SKM-1 treated with dmso at 0.1 percent for 144 hours (cell line): ENCODE results near the gene MOCS3.

Experiments
- DNase-seq: peaks from one replicate; lab custom pipeline; 2025; ENCODE audit not compliant: unreplicated experiment; lab: John Stamatoyannopoulos, UW

MOCS3 gene, protein sequence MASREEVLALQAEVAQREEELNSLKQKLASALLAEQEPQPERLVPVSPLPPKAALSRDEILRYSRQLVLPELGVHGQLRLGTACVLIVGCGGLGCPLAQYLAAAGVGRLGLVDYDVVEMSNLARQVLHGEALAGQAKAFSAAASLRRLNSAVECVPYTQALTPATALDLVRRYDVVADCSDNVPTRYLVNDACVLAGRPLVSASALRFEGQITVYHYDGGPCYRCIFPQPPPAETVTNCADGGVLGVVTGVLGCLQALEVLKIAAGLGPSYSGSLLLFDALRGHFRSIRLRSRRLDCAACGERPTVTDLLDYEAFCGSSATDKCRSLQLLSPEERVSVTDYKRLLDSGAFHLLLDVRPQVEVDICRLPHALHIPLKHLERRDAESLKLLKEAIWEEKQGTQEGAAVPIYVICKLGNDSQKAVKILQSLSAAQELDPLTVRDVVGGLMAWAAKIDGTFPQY

DNA sequence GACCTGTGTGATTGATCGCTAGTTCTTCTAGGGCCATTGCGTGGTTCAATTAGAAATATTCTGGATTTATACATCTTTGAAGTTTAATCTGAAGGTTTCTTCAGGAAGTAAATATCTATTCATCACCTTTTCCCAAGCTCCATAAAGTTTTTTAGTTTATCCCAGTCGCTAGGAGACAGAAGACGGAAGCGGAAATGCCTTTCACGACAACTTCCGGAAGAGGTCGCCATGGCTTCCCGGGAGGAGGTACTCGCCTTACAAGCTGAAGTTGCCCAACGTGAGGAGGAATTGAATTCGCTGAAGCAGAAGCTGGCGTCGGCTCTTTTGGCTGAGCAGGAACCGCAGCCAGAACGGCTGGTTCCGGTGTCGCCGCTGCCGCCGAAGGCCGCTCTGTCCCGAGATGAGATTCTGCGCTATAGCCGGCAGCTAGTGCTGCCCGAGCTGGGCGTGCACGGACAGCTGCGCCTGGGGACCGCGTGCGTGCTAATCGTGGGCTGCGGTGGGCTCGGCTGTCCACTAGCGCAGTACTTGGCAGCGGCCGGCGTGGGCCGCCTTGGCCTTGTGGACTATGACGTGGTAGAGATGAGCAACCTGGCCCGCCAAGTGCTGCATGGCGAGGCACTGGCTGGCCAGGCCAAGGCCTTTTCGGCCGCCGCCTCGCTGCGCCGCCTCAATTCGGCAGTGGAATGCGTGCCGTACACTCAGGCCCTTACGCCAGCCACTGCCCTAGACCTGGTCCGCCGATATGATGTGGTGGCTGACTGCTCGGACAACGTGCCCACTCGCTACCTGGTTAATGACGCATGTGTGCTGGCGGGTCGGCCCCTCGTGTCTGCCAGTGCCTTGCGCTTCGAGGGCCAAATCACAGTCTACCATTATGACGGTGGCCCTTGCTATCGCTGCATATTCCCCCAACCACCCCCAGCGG, at the start of gene MOCS3:
Gene MOCS3, plus strand, starts transcription at position 204 of the 928 bp plus-strand sequence. Its CDS starts 25 bp downstream, at position 229.
- DNase-seq: peak; percentile 97

DNA sequence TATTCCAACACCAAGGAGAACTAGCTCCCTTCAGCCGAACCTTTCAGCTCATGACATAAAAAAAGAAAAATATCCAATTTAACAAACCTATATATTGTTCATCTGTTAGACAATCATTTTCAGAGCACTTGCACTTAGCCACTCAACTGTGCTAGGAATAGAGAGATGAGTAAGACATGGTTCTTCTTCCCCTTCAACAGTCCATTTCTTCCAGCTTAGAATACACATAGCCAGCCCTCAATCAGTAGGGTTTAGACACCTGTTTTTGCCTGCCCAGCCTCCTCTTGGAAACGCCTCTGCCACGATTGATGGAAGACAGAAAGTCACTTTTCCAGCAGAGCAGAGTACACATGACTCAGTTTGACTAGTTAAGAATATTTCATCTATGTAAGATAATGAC, 49.2 kb upstream of the MOCS3 start:
- no peak for DNase-seq

DNA sequence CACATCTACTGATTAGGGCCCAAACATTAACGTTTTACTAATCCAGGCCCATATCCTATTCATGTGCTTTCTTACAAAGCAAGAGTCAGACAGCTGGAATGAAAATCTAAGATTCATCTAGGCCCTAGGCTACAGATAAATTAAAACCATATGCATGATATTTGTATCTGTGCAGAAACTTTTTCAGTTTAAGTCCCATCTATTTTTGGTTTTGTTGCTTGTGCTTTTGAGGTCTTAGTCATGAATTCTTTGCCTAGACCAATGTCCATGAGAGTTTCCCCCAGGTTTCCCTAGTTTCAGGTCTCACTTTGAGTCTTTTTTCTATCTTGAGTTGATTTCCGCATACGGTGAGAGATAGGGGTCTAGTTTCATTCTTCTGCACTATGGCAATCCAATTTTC, 47.6 kb upstream of the MOCS3 start:
- no peak for DNase-seq

DNA sequence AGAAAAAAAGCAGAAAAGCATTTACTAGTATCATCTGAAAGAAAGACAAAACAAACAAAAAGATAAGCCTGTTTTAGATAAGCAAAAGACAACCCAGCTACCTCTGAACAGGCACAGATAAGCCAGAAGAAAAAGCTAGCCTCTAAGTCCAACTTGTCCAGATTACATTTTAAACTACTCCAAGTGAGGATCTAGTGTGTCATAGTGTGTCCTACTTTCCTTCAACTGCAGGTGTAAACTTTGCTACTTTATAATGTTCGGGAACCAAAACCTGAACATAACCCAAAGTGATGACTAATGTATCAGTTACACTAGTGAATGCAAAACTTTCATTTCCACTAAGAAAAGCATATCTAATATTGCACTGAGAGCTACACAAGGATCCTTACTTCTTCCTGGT, 46.9 kb upstream of the MOCS3 start:
- no peak for DNase-seq

DNA sequence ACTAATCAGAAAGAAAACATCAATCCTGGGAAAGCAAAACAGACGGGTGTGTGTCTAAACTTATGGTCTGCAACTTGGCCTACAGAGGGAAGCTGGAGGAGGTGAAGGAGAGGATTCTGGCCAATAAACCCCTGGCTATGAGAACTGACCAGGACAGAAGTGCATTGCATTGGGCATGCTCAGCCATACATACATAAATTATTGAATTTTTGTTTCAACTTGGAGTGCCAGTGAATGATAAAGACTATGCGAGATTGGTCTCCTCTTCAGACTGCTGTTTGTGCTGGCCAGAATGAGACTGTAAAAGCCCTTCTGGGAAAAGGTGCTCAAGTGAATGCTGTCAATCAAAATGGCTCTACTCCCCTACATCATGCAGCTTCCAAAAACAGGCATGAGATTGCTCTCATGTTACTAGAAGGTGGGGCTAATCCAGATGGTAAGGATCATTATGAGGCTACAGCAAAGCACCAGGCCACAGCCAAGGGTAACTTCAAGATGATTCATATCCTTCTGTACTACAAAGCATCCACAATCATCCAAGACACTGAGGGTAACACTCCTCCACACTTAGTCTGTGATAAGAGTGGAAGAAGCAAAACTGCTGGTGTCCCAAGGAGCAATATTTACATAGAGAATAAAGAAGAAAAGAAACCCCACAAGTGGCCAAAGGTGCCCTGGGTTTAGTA, 44.8 kb upstream of the MOCS3 start:
- no peak for DNase-seq

DNA sequence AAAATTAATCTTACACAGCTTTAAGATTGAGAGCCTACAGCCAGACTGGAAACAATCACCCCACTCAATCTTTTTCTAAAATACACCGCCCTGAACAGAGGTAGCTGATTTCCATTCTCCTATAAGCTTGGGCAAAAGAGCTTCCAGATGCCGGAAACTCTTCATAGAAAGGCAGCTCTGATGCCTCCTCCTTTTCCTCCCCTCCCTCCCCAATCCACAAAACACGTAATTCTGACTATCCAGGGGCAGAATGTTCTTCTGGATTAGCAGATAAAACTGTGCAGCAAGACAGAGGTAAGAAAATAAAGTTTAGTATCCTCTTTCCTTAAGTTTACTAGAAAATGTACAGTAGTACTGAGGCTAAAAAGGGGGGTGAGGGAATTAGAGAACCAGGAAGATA, 43.2 kb upstream of the MOCS3 start:
- DNase-seq: no peak

DNA sequence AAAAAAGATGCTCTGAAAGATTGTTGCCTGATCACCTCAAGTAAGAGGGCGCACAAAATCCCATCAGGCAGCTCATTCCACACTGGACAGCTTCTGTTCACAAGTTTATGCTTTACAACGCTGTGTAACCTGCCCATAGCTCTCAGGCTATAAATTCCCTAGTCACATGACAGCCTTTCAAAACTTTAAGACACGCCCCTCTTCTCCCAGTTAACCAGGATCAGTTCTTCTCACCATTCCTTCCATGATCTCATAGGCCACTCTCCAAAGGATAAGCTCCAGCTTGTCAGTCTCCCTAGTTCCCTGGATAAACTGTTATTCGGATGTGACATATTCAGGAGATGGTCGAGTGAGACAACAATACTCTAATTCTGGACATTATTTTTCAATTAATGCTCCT, 42.4 kb upstream of the MOCS3 start:
- no peak for DNase-seq

DNA sequence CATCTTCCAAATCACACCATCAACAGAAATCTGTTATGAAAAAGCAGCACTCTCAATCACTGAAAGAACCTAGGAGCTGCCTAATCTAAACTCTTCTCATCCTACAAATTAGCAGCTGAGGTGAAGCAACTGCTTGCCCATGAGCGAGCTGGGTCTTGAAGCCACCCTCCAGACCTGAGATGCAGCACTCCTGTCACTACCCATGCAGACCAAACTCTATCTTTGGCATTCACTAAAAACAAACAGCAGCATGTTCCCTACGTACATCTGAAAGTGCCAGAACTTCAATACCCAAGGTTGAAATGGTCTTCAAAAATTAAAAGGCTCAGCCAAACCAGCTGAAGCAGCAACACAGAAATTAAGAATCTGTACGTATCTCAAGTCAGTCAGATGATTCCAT, 41.7 kb upstream of the MOCS3 start:
- DNase-seq: no peak

DNA sequence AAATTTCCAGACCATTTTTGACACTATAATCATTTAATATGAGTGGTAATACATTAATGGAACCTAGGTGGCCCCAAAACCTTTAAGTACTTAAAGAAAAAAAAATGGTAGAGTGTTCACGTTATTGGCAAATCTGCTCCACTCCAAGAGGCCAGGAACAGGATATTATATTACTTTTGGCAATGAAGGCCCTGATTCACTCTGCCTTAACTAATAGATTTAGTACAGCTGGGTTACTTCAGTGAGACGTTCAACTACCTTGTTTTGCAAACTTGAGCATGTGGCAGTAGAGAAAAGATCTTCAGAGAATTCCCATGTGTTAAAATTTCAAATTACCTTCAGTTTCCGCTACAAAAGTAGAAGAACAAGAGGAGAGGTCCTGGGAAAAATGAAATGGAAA, 40.2 kb upstream of the MOCS3 start:
- no peak for DNase-seq

DNA sequence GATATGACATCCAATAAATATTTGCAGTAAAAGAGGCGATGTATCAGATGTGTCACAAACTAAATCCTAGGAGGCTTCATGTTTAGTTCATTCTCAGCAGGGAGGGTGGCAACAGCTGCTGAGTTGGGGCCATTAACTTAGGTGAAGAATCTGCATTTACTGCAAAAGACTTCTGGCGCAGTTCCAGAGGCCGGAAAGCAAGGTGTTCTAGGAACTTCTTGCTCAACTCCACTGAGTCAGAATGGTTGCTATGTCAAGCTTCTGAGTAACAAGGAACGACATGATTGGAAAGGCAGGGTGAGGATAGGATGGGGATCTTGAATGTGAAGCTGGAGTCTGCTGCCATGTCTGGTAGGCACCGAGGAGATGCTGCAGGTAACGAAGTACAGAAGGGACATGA, 39.1 kb upstream of the MOCS3 start:
- no peak for DNase-seq

DNA sequence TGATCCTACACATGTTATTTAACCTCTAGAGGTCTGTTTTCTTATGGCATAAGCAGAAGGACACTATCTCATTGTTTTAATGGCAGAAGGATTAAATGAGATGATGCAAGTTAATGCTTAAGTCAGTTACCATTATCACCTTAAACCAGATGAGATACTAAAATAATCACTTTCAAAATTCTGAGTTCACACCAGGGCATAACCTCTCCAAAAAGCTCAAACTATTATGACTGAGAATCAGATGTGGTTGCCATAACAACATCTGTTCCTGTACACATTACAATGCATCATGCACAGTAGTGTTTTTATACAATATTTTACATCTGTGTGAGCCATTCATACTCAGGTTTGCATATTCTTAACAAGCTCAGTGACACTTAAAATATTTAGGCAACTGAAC, 37.6 kb upstream of the MOCS3 start:
- no peak for DNase-seq

DNA sequence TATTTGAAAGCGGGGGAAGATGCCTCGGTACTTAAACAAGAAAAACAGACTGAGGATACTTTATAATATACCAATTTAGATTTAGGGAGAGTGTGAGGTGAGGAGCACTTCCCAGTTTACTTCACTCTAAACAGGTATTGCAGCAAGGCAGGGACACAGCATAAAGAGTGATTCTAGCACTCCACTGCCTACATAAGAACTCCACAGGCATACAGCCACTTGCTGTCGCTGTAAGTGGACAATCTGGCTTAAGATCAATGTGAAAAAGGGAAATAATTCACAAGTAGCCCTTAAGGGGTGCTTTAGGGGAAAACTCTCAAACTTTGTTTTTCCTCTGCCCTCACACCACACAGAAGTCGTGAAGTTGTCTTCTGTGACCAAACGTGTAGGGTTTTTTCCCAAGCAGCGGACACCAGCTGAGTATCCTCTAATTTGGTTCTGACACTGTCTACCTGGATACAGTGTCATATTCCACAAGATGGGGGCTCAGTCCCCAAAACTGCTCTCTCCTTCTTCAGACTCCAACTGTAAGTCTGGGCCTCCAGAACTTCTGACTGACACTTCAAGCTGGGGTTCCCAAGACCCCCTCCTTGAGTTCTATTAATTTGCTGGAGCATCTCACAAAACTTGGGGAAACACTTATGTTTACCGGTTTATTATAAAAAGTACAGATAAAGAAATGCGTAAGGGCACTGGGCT, 36.7 kb upstream of the MOCS3 start:
- DNase-seq: no peak

DNA sequence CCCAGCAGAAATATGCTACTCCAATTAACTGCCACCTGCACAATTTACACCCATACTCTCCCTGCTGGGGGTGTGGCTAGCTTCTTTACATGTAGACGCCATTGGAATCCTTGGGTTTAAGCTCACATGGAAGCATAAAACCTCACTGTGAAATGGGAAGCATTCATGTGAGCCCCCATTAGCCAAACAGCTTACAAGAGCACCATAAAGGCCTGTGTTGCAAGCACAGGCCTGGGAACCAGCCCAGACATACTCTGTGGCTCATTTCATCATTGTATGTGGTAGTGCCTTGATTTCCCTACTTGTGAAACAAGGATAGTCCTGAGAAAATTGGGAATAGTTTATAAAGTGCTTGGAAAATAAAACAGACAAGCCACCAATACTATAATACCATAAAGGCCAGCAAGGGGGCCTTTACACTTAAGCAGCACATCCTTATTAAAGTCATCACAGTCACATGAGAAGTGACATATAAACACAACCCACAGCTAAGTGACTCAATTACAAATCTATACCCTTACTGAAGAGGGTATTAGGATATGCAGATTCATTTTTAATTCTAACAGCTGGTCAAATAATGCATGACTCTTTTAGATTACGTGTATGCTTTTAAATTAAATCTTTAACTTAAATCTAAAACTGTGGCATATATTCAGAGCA, 34.2 kb upstream of the MOCS3 start:
- DNase-seq: no peak

DNA sequence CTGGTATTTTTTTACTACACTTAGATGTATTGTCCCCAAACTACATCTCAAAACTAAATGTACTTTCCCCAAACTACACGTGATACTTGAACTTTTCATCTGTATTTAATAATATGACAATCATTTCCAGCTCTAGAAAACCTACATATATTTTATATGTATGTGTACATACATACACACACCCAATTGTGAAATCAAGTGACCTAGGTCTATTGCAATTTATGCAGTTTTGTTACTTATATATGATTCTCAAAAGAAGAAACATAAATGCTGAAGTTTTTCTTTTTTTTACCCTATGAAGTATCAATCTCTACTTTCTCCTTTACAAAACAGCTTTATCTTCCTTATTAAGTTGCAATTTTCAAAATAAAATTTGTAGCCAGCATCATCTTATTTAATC, 32.1 kb upstream of the MOCS3 start:
- no peak for DNase-seq

DNA sequence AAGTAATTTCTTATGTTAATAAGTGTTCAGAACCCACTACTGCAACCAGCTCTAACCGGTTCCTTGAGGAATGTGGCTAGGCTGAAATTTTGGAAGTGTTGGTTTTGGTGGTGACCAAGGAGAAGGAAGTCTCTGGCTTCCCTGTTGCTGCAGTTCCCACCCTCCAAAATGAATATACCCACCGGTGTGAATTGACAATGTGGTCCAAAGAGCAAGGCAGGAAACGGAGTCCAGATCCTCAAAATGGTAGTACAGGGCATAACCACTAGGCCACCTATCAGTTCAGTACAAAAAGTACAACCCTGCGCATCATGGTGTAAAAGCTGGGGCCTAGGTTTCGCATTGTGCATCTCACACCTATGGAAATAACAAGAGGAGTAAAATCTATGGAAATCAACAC, 30.1 kb upstream of the MOCS3 start:
- DNase-seq: no peak

DNA sequence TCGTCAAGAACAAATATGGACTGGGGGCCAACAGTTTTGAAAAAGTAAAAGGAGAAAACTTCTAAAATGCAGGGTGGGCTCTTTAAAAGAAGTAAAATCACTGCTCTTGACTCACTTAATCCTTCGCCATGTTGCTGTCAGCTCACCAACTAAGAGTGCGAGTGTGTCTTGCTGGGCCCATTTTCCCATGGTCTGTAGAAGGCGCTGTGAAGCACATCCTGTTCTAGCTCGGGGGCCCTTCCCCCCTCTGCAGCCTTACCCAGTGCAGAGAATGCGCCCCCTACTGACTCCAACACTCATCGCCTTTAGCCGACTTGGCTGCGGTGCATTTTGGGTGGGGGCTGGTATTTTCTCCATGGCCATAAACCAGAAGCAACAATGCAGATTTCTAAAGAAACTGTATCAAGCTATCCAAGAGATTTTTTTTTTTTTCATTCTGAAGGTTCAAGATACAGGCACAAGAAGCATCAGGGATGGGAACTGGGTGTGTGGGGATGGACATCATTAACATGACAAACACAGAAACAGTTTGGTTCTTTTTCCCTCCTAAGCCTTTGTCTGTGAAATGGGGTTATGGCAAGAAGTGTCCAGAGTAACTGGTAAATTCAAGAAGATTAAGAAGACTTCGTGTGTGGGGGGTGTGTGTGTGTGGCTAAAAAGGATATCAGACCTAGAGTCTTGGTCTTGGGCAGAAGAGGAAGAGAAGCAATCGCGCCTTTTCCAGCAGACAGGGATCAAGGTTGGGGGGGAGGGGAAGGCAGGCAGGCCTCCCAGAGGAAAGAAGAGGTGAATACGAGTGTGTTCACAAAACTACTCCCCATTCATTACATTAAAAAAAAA, 29.1 kb upstream of the MOCS3 start:
- peak; percentile 96 for DNase-seq

DNA sequence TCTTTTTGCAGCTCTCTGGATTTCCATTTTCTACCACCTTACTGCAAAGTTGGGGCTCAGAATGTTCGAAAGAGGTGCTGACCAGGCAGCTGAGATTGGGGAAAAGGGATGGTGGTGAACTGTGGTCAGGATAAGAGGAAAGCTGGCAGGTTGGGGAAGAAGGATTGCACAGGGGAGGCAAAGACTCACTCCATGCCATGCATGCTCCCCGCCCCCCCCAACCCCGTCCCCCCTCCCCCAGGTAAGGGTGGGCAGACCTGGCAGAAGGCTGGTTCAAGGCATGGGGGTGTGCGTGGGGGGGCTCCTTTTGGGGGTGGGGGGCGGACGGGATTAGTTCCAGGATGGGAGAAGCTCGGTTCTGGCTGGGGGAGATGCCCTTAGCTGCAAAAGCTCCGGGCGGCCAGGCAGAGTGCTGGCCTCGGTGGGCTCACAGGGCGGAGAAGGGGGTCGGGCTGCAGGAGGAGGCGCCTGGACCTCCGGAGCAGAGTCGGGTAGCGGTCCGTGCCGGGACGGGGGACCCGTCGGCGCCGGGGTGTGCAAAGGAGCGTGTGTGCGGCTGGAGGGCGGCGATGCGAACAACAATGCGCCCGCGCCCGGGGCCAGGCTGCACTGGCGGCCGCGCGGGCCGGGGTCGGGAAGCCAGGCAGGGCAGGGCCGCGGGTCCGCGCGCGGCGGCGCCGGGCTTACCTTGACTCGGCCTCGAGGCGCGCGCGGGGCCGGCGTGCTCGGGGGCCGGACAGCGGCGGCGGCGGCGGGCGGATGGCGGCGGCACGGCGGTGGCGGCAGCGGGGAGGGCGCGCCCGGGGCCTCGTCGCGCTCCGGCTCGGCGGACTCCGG, 28.3 kb upstream of the MOCS3 start:
- peak; percentile 29 for DNase-seq

DNA sequence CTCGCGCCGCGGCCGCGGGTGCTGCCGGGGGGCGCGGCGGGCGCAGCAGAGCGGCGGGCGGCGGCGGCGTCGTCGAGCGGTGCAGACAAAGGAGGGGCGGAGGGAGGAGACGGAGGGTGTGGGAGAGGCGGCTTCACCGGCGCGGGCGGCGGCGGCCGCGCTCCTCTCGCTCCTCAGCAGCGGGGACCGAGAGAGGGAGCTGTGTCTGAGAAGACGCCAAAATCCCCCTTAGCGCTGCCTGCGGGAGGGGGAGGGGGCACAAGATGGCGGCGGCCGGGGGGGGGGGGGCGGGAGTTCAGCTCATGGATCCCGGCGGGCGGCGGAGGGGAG, 27.7 kb upstream of the MOCS3 start:
- no peak for DNase-seq
